Colonic mucosa (tissue), 4 donors: Measurements from ENCODE around the gene BBS1. TPM values are rescaled to one million over a fixed set of nuclear protein-coding genes. Genes with fewer than 3 reads are reported as not detected.
"Not testable (repeated sequence)": the region's sequence is repeated elsewhere in the genome, so short reads cannot be mapped to it uniquely, and the experiment has no call there.

Source experiments
- DNase-seq: peaks from one replicate; pipeline ENCODE4 v3.0.0-alpha.2; 2020
- H3K27ac ChIP-seq: fragments of 200-600 bp; one replicate; pipeline ENCODE4 v1.8.0; 2021
- H3K27me3 ChIP-seq: fragments of 200-600 bp; one replicate; pipeline ENCODE4 v1.8.0; 2021
- H3K36me3 ChIP-seq: fragments of 200-600 bp; one replicate; pipeline ENCODE4 v1.8.0; 2021
- H3K4me1 ChIP-seq: fragments of 200-600 bp; one replicate; pipeline ENCODE4 v1.8.0; 2021; ENCODE audit warnings: mild to moderate bottlenecking
- H3K4me3 ChIP-seq: fragments of 200-600 bp; one replicate; pipeline ENCODE4 v1.8.0; 2021
- H3K9ac ChIP-seq, 2 donors: one replicate each; pipeline ENCODE4 v1.7.0; 2013; ENCODE audit warnings: control low read depth in 2 of 2, low read depth in 2 of 2, low read length in 2 of 2
- H3K9me3 ChIP-seq: fragments of 200-600 bp; one replicate; pipeline ENCODE4 v1.8.0; 2021
- CTCF ChIP-seq: fragments of 200-600 bp; IDR thresholded peaks from one replicate; pipeline ENCODE4 v1.8.0; 2022; ENCODE audit warnings: antibody characterized with exemption, mild to moderate bottlenecking
- intact Hi-C: fragments of 100-400 bp; cut with DNase I; formaldehyde crosslinking; loops from one replicate; pipeline ENCODE4 v1.14.1; 2022
- total RNA-seq, 2 donors: library from RNA; stranded (reverse); fragmentation: NEBNext Ultra II Directional in 1 of 2; extraction: Animal tissue kit (Norgen Biotek cat#: 25700) in 1 of 2; gene quantifications; one replicate each; pipeline ENCODE4 v1.2.1, GENCODE V29; 2021
- donor health status: healthy.
- donor health status: DM: no; HTN: no; CAD: no.
- donor health status: DM: no; HTN: no; CAD: no.

The BBS1 gene
- total RNA-seq, 2 donors from 2014 or later, result 16.8 to 25.8 TPM

- intact Hi-C loops, result no loop called here
- no peak overlapping the region for H3K27ac ChIP-seq
- H3K9ac ChIP-seq, result no peak overlapping the region
- DNase-seq, result no peak
- no peak for TF ChIP-seq CTCF
- H3K36me3 ChIP-seq, result no peaks in the 10 kb centered on the region
- no peak overlapping the region for H3K4me3 ChIP-seq
- H3K9me3 ChIP-seq, result no peaks in the 10 kb centered on the region
- no peaks in the 10 kb centered on the region for H3K4me1 ChIP-seq
- H3K27me3 ChIP-seq, result no peaks in the 10 kb centered on the region
Measured at GRCh38 chr11:66532784-66533183, 22.3 kb downstream of the BBS1 start.

- no peaks in the 10 kb centered on the region for H3K9me3 ChIP-seq
- no peak overlapping the region for H3K27ac ChIP-seq
- H3K4me1 ChIP-seq, result peaks cover 2% of the 10 kb centered on the region
- TF ChIP-seq CTCF, result no peak
- H3K9ac ChIP-seq, result no peak overlapping the region
- DNase-seq, result no peak
- no peaks in the 10 kb centered on the region for H3K27me3 ChIP-seq
- intact Hi-C loops, result no loop called here
- H3K36me3 ChIP-seq, result no peaks in the 10 kb centered on the region
- H3K4me3 ChIP-seq, result no peak overlapping the region
Measured at GRCh38 chr11:66539170-66539869, 28.9 kb downstream of the BBS1 start.

GRCh38 chr11:66539870-66540213 is 29.4 kb downstream of the BBS1 start:
- DNase-seq, result no peak
- intact Hi-C loops, result no loop called here
- H3K36me3 ChIP-seq, result no peaks in the 10 kb centered on the region
- H3K4me1 ChIP-seq, result peaks cover 7% of the 10 kb centered on the region
- H3K9me3 ChIP-seq, result no peaks in the 10 kb centered on the region
- TF ChIP-seq CTCF, result no peak
- no peak overlapping the region for H3K4me3 ChIP-seq
- H3K27me3 ChIP-seq, result no peaks in the 10 kb centered on the region
- H3K27ac ChIP-seq, result no peak overlapping the region
- no peak overlapping the region for H3K9ac ChIP-seq

GRCh38 chr11:66540598-66540997 is 30.2 kb downstream of the BBS1 start:
- not testable (repeated sequence) for DNase-seq, H3K27ac ChIP-seq, H3K36me3 ChIP-seq

GRCh38 chr11:66541892-66542291 is 31.5 kb downstream of the BBS1 start:
- H3K36me3 ChIP-seq, result no peaks in the 10 kb centered on the region
- DNase-seq, result no peak
- H3K27ac ChIP-seq, result no peak overlapping the region
- H3K4me1 ChIP-seq, result peaks cover 12% of the 10 kb centered on the region
- no peak overlapping the region for H3K4me3 ChIP-seq
- no peak overlapping the region for H3K9ac ChIP-seq
- intact Hi-C loops, result no loop called here
- no peaks in the 10 kb centered on the region for H3K9me3 ChIP-seq
- TF ChIP-seq CTCF, result no peak
- no peaks in the 10 kb centered on the region for H3K27me3 ChIP-seq

More at GRCh38 chr11:66540598-66540997, 30.2 kb downstream of the BBS1 start:
- H3K9me3 ChIP-seq, intact Hi-C loops, H3K27me3 ChIP-seq, H3K9ac ChIP-seq, H3K4me1 ChIP-seq, H3K4me3 ChIP-seq: not testable (repeated sequence)

- DNase-seq, result no peak
- intact Hi-C loops, result no loop called here
- TF ChIP-seq CTCF, result no peak
Measured at GRCh38 chr11:66542362-66542761, 31.9 kb downstream of the BBS1 start.

More at GRCh38 chr11:66542362-66542761, 31.9 kb downstream of the BBS1 start:
- Histone ChIP-seq H3K9ac (no peak overlapping the region), H3K27me3 (no peaks in the 10 kb centered on the region), H3K27ac (no peak overlapping the region), H3K9me3 (no peaks in the 10 kb centered on the region), H3K4me1 (peaks cover 12% of the 10 kb centered on the region), H3K4me3 (no peak overlapping the region), H3K36me3 (no peaks in the 10 kb centered on the region)
